GM12874 (cell line): ENCODE data around the gene PTPRH.

Experiments
- TF ChIP-seq, protein P1 (sequence below): IDR thresholded peaks from 2 replicates; pipeline ENCODE4 v1.5.1; 2011; ENCODE audit warnings: low read depth, mild to moderate bottlenecking, control low read depth, low read length, moderate library complexity; ENCODE audit not compliant: insufficient read depth

PTPRH gene

GRCh38 chr19:55179606-55180484 is 29.5 kb downstream of the PTPRH start, which contains the start of gene SYT5:
TSS of gene SYT5 (minus strand) at chr19:55180289. CDS start at chr19:55179041, 1,248 bp downstream.
- TF ChIP-seq, protein P1, sequence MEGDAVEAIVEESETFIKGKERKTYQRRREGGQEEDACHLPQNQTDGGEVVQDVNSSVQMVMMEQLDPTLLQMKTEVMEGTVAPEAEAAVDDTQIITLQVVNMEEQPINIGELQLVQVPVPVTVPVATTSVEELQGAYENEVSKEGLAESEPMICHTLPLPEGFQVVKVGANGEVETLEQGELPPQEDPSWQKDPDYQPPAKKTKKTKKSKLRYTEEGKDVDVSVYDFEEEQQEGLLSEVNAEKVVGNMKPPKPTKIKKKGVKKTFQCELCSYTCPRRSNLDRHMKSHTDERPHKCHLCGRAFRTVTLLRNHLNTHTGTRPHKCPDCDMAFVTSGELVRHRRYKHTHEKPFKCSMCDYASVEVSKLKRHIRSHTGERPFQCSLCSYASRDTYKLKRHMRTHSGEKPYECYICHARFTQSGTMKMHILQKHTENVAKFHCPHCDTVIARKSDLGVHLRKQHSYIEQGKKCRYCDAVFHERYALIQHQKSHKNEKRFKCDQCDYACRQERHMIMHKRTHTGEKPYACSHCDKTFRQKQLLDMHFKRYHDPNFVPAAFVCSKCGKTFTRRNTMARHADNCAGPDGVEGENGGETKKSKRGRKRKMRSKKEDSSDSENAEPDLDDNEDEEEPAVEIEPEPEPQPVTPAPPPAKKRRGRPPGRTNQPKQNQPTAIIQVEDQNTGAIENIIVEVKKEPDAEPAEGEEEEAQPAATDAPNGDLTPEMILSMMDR = no peak

GRCh38 chr19:55178781-55179599 is 30.3 kb downstream of the PTPRH start:
- TF ChIP-seq, protein P1 = no peak

GRCh38 chr19:55176076-55176475 is 33.2 kb downstream of the PTPRH start:
- TF ChIP-seq, protein P1 = no peak

GRCh38 chr19:55175117-55175867 is 34.0 kb downstream of the PTPRH start:
- TF ChIP-seq, protein P1 = no peak

GRCh38 chr19:55174425-55175116 is 34.7 kb downstream of the PTPRH start:
- TF ChIP-seq, protein P1 = no peak

DNA sequence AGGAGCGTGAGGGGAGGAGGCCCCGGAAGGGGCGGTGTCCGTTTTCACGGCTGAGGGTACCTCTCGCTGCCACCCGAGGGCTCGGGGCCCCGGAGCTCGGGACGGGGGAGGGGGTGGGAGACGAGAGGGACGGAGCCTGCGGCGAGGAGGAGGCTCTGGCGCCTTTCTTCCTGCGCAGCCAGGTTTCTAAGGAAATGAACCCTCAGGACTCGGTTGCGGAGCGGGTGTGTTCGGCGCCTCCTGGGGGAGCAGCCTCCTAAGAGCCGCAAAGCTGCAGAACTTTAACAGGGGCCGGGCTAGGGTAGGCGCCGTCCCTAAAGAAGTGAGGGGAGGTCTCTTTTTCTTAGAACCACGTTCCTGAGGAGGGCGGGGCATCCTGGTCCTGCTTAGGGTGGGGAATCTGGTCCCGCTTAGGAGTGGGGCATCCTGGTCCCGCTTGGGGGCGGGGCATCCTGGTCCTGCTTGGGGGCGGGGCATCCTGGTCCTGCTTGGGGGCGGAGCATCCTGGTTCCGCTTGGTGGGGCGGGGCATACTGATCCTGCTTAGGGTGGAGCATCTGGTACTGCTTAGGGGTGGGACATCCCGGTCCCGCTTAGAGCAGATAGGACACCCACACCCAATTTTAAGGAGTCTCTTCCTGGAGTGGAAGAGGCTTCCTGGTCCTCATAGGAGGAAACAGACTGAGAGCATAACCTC is 35.4 kb downstream of the PTPRH start:
- TF ChIP-seq, protein P1 = no peak
